HG03342 (cell line): Measurements from ENCODE around the gene LRRTM4.
"Not testable (repeated sequence)": the region's sequence is repeated elsewhere in the genome, so short reads cannot be mapped to it uniquely, and the experiment has no call there.

Source experiments
- ATAC-seq: cut with Tn5 transposase; IDR thresholded peaks from one replicate; pipeline ENCODE4 v1.9.1; 2021; ENCODE audit warnings: mild to moderate bottlenecking, moderate library complexity; ENCODE audit not compliant: unreplicated experiment

The LRRTM4 gene

DNA sequence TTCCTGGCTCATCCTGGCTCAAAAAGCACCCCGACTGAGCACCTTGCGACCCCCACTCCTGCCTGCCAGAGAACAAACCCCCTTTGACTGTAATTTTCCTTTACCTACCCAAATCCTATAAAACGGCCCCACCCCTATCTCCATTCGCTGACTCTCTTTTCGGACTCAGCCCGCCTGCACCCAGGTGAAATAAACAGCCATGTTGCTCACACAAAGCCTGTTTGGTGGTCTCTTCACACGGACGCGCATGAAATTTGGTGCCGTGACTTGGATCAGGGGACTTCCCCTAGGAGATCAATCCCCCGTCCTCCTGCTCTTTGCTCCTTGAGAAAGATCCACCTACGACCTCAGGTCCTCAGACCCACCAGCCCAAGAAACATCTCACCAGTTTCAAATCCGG, 433.8 kb downstream of the LRRTM4 start:
- not testable (repeated sequence) for ATAC-seq

DNA sequence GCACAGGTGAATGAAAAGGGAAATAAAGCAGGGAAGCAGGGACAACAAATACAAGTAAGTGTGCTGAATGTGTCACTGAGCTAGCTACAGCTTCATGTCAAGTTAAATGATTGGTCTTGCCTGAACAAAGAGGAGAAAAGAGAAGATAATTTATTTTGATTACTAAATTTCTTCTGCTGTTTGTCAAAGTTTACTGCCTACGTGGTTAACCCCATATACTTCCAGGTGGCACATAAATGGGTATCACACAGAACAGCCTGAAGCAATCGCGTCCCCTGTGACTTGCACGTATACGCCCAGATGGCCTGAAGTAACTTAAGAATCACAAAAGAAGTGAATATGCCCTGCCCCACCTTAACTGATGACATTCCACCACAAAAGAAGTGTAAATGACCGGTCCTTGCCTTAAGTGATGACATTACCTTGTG, 434.2 kb downstream of the LRRTM4 start:
- no peak for ATAC-seq

DNA sequence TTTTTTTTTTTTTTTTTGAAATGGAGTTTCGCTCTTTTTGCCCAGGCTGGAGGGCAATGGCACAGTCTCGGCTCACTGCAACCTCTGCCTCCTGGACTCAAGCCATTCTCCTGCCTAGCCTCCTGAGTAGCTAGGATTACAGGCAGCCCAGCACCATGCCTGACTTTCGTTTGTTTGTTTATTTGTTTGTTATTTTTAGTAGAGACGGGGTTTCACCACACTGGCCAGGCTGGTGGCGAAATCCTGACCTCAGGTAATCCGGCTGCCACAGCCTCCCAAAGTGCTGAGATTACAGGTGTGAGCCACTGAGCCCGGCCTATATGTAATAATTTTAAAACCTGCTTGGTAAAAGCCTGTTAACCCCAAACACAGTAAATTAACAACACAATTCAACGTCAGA, 435.7 kb downstream of the LRRTM4 start:
- ATAC-seq = no peak

GRCh38 chr2:77086051-77086450, 436.1 kb downstream of the LRRTM4 start:
- no peak for ATAC-seq

- ATAC-seq = no peak
These were observed 436.6 kb downstream of the LRRTM4 start for GRCh38 chr2:77085561-77085960.

GRCh38 chr2:77081597-77081996, 440.6 kb downstream of the LRRTM4 start:
- no peak for ATAC-seq

DNA sequence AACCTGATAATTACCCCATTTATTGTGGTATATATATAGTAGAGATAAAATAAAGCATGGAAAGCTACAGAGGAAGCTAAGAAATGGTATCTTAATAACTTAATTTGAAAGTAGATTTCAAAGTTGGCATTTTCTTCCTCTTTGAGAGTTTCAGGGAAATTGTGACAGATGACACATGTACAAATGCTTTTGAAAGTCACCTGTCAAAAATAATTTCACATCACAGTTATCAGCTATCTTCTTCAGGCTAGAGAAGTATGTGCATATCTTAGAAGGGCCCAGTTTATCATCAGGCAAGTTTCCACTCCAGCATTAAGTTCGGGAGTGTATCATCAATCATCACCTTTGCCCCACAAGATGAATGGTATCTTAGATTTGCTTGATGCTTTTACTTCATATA, 457.9 kb downstream of the LRRTM4 start:
- no peak for ATAC-seq

- ATAC-seq = no peak
These were observed 467.2 kb downstream of the LRRTM4 start for GRCh38 chr2:77054938-77055337.

DNA sequence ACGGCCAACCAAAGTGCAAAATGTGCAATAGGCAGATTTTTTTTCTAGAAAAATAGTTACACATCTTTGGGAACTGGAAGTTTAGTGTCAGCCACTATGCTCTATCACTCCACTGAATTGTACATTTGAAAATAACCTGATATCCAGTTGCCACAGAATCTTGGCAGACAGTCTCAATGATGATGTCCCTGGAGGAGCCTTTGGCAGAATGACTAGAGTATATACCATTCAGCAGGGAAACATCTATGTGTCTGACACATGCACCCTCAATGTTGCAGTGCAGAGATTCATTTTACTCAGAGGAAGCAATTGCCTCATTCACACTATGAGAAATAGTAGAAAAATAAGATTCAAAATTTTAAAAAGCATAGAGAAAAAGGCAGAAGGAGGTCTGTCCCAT, 475.8 kb downstream of the LRRTM4 start:
- no peak for ATAC-seq

GRCh38 chr2:77045456-77045855, 476.7 kb downstream of the LRRTM4 start:
- ATAC-seq = not testable (repeated sequence)

- ATAC-seq = no peak
These were observed 487.7 kb downstream of the LRRTM4 start for GRCh38 chr2:77034445-77034844.

GRCh38 chr2:77029237-77029636, 492.9 kb downstream of the LRRTM4 start:
- ATAC-seq = not testable (repeated sequence)

- no peak for ATAC-seq
These were observed 494.1 kb downstream of the LRRTM4 start for GRCh38 chr2:77028032-77028600.

DNA sequence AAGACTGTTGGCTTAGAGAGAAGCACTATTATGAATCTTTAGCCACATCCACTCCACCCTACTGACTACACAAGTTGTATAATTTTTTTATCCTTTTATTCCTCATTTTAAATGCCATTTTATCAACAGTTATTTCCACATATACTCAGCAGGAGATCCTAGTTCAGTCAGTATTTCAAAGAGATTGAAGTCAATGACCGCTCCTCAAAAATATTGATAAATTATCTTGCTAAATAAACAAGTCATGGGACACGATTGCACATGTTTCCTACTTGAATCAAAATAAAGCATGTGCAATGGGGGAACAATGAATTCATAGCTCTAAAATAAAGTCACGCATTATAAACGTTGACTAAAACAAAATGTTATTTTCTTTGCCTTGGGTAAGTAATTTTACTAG, 496.5 kb downstream of the LRRTM4 start:
- ATAC-seq = no peak

DNA sequence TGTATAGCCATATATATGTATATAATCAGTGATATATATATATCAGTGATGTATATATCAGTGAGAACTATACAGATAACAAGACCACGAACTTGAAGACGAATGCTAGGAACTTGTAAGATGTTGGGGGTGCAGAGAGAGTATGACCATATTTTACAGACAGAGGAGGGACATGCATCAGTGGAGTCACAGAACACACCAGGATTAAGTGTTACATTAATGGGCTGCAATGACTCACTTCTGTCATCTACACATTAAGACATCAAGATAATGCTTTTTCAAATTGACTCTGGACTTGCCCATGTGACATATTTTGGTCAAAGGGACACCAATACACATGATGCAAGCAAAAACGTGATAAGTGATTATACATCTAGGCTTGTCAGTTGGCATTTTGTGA, 501.0 kb downstream of the LRRTM4 start:
- ATAC-seq = no peak

GRCh38 chr2:77018219-77018618, 504.0 kb downstream of the LRRTM4 start:
- no peak for ATAC-seq

DNA sequence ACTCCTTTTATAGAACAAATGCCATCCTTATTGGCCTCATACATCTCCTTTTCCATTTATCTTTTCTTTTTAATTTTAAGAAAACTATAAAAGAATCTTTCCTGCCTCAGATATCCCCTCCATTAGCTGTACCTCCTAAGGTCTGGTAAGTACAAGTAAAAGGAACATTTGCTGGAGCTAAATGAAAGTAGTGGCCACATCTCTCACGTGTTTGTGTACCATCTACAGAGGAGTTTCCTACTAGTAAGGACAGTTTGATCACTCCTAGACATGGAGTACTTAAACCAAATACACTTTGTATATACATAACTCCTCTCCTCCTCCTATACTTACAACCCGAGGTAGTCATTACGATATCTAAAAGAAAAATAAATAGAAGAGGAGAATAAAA, 504.8 kb downstream of the LRRTM4 start:
- ATAC-seq = no peak

DNA sequence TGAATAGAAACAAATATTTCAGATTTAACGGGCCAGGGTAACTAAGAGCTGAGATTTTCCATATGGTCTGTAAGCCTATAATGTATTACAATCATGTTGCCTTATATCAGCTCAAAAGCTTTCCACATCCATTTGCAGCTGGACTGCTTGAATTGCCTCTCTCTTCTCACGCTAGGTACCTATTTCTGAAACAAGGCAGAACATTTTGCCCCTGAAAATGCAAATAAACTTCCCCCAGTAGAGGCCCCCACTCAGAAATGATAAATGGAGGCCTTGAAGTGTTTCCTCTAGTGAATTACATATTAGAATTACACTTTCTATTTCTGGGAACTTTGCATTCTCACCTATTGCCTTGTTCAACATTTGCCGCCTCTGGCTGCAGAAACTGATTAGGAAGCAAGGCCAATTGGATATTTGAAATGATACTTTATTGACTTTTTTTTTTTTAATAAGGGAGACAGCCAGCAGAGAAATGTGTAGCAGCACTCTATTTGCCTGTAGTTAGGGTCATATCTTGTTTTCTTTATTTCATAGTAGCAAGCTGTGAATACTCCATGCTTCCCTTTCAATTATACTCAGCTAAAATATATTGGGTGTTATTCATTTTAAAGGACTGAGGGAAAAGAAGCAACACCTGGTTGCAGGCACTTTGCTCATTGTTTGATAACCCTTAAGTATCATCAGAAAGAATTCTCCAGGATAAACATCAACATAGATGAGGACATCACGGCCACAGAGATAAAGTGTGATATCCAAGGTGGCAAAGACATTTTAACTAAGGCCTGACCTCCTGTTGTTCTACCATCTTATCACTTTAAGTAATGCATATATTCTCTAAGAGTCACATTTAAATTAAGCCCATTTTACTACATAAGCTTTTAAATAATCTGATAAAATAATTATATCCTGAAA, 505.5 kb downstream of the LRRTM4 start:
- ATAC-seq = no peak

DNA sequence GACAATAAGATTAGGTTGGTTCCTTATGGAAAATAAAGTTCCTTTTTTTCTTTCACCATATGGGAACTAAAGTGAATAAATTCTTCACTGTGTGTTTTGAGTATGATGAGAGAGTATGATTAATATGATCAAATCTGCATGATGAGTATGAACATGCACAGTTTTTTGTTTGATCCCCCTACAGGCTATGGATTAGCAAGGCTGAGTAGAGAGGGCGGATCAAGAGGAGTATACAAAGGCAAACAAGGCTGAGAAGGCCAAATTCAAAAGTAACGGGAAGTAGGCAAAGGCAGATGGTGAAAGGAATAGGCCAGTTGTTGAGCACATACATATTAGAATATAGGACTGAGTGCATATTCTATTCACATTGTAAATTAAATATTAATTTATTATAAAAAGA, 508.2 kb downstream of the LRRTM4 start:
- ATAC-seq = no peak

GRCh38 chr2:77013457-77013856, 508.7 kb downstream of the LRRTM4 start:
- ATAC-seq = no peak

- no peak for ATAC-seq
These were observed 512.9 kb downstream of the LRRTM4 start for GRCh38 chr2:77009307-77009706.

GRCh38 chr2:77008853-77009252, 513.3 kb downstream of the LRRTM4 start:
- ATAC-seq = no peak
